Measurements from ENCODE around the gene HOXA2.

HOXA2 gene

GRCh38 chr7:27111042-27111750 is 8.7 kb upstream of the HOXA2 start:
- no peak for DNase-seq

GRCh38 chr7:27110186-27111031 is 7.9 kb upstream of the HOXA2 start:
- no peak for DNase-seq

- DNase-seq: no peak
These were observed 7.1 kb upstream of the HOXA2 start for GRCh38 chr7:27109466-27110185.

GRCh38 chr7:27108390-27109127 is 6.1 kb upstream of the HOXA2 start:
- no peak for DNase-seq

GRCh38 chr7:27107391-27108381 is 5.2 kb upstream of the HOXA2 start:
- no peak for DNase-seq

GRCh38 chr7:27106901-27107240 is 4.4 kb upstream of the HOXA2 start:
- DNase-seq: no peak

GRCh38 chr7:27106181-27106900 is 3.9 kb upstream of the HOXA2 start:
- DNase-seq: no peak

GRCh38 chr7:27105301-27106031 is 3.0 kb upstream of the HOXA2 start:
- DNase-seq: no peak

GRCh38 chr7:27104341-27105058 is 2.0 kb upstream of the HOXA2 start:
- DNase-seq: no peak

GRCh38 chr7:27103489-27104226 is 1.2 kb upstream of the HOXA2 start:
- no peak for DNase-seq

- DNase-seq: no peak
These were observed 414 bp downstream of the HOXA2 start for GRCh38 chr7:27101957-27102580.

GRCh38 chr7:27101171-27101956 is 1.1 kb downstream of the HOXA2 start:
- no peak for DNase-seq

- DNase-seq: no peak
These were observed 1.8 kb downstream of the HOXA2 start for GRCh38 chr7:27100694-27101170.

- no peak for DNase-seq
These were observed 2.8 kb downstream of the HOXA2 start for GRCh38 chr7:27099453-27100370.

- no peak for DNase-seq
These were observed 3.7 kb downstream of the HOXA2 start for GRCh38 chr7:27098578-27099451.
